Esophagus (tissue), 2 donors: ENCODE measurements around the gene PHLDA3. TPM values are rescaled to one million over a fixed set of nuclear protein-coding genes. Genes with fewer than 3 reads are reported as not detected.
"Not testable (repeated sequence)": the region's sequence is repeated elsewhere in the genome, so short reads cannot be mapped to it uniquely, and the experiment has no call there.

Experiments used
- H3K27ac ChIP-seq, 2 donors: one replicate each; pipeline ENCODE4 v1.5.1; 2013; ENCODE audit warnings: low read depth in 2 of 2, mild to moderate bottlenecking in 2 of 2, inconsistent platforms in 1 of 2, low read length in 1 of 2, moderate library complexity in 1 of 2
- H3K27me3 ChIP-seq, 2 donors: one replicate each; pipeline ENCODE4 v1.6.1; 2013; ENCODE audit warnings: low read length in 2 of 2, control low read depth in 1 of 2, mild to moderate bottlenecking in 1 of 2; ENCODE audit not compliant: insufficient read depth in 2 of 2, control insufficient read depth in 1 of 2
- H3K36me3 ChIP-seq, 2 donors: one replicate each; pipeline ENCODE4 v1.6.1; 2013; ENCODE audit warnings: low read length in 1 of 2; ENCODE audit not compliant: control insufficient read depth in 2 of 2, insufficient read depth in 2 of 2
- H3K4me1 ChIP-seq, 2 donors: one replicate each; pipeline ENCODE4 v1.6.1; 2013; ENCODE audit warnings: low read length in 1 of 2; ENCODE audit not compliant: control insufficient read depth in 2 of 2, insufficient read depth in 2 of 2
- H3K4me3 ChIP-seq, 2 donors: one replicate each; pipeline ENCODE4 v1.5.1; 2013; ENCODE audit warnings: low read length in 2 of 2, mild to moderate bottlenecking in 2 of 2, low read depth in 1 of 2, moderate library complexity in 1 of 2
- H3K9me3 ChIP-seq, 2 donors: one replicate each; pipeline ENCODE4 v1.6.1; 2013; ENCODE audit warnings: mild to moderate bottlenecking in 2 of 2, low read depth in 1 of 2, low read length in 1 of 2, moderate library complexity in 1 of 2; ENCODE audit not compliant: control insufficient read depth in 2 of 2, insufficient read depth in 1 of 2
- WGBS, 2 donors: extraction: QIAGEN DNeasy Blood & Tissue Kit; methylation state at CpG; one replicate each; pipeline ENCODE4 v1.1.7; 2013; 5-methylcytosine and 5-hydroxymethylcytosine counted together
- polyA plus RNA-seq, 2 donors: library from polyadenylated mRNA; stranded (reverse); fragments of 200-250 nt; gene quantifications; one replicate each; pipeline ENCODE4 v1.2.3, GENCODE V29; 2013
- donor health status: healthy with polysubstance abuse.
- donor health status: Bipolar disorder and iron deficiency.

Gene PHLDA3
- polyA plus RNA-seq, 2 donors: 40.4 to 76.9 TPM

- 73 to 78% methylated on average over 16 of the region's 16 CpGs for WGBS, 2 donors
- H3K27ac ChIP-seq: peak overlapping the region; percentile 25 to 86
- peaks cover 21 to 40% of the 10 kb centered on the region in 2 donors for H3K4me1 ChIP-seq
- no peaks in the 10 kb centered on the region for H3K9me3 ChIP-seq
- H3K36me3 ChIP-seq: peaks cover 10 to 16% of the 10 kb centered on the region in 2 donors
- no peaks in the 10 kb centered on the region for H3K27me3 ChIP-seq
- no peak overlapping the region for H3K4me3 ChIP-seq
These were observed 29.0 kb upstream of the PHLDA3 start for GRCh38 chr1:201497935-201498509.

GRCh38 chr1:201496296-201496690, 27.3 kb upstream of the PHLDA3 start:
- Histone ChIP-seq H3K4me3 (no peak overlapping the region), H3K27me3 (no peaks in the 10 kb centered on the region), H3K27ac (peak overlapping the region; percentile 88 to 93), H3K4me1 (peaks cover 17 to 39% of the 10 kb centered on the region in 2 donors), H3K9me3 (no peaks in the 10 kb centered on the region), H3K36me3 (peaks cover 10 to 21% of the 10 kb centered on the region in 2 donors)
- WGBS, 2 donors: 28 to 51% methylated on average over 8 of the region's 8 CpGs

GRCh38 chr1:201495551-201496295, 26.7 kb upstream of the PHLDA3 start:
- Histone ChIP-seq H3K36me3 (peaks cover 10 to 21% of the 10 kb centered on the region in 2 donors), H3K9me3 (no peaks in the 10 kb centered on the region), H3K4me1 (peaks cover 16 to 36% of the 10 kb centered on the region in 2 donors), H3K27ac (peak overlapping the region; percentile 88 to 93), H3K4me3 (no peak overlapping the region), H3K27me3 (no peaks in the 10 kb centered on the region)
- 31 to 32% methylated on average over 11 of the region's 11 CpGs for WGBS, 2 donors

GRCh38 chr1:201493757-201494617, 25.0 kb upstream of the PHLDA3 start:
- WGBS, 2 donors: 29 to 31% methylated on average over 15 of the region's 15 CpGs
- peaks cover 11 to 26% of the 10 kb centered on the region in 2 donors for H3K36me3 ChIP-seq
- peak overlapping the region; percentile 52 to 85 for H3K27ac ChIP-seq
- no peaks in the 10 kb centered on the region for H3K27me3 ChIP-seq
- peaks cover 13 to 39% of the 10 kb centered on the region in 2 donors for H3K4me1 ChIP-seq
- no peaks in the 10 kb centered on the region for H3K9me3 ChIP-seq
- H3K4me3 ChIP-seq: no peak overlapping the region

GRCh38 chr1:201493026-201493656, 24.2 kb upstream of the PHLDA3 start:
- H3K9me3 ChIP-seq, H3K27me3 ChIP-seq, H3K4me3 ChIP-seq: not testable (repeated sequence)
- peaks cover 18 to 38% of the 10 kb centered on the region in 2 donors for H3K4me1 ChIP-seq
- H3K36me3 ChIP-seq: peaks cover 10 to 27% of the 10 kb centered on the region in 2 donors
- peak overlapping the region; percentile 52 to 85 for H3K27ac ChIP-seq
- 83 to 86% methylated on average over 3 of the region's 3 CpGs for WGBS, 2 donors

GRCh38 chr1:201491896-201492511, 23.0 kb upstream of the PHLDA3 start:
- H3K27me3 ChIP-seq: no peaks in the 10 kb centered on the region
- WGBS, 2 donors: 60 to 81% methylated on average over 3 of the region's 3 CpGs
- H3K27ac ChIP-seq: peak overlapping the region; percentile 49 to 59
- no peak overlapping the region for H3K4me3 ChIP-seq
- no peaks in the 10 kb centered on the region for H3K9me3 ChIP-seq
- H3K4me1 ChIP-seq: peaks cover 18 to 35% of the 10 kb centered on the region in 2 donors
- H3K36me3 ChIP-seq: peaks cover 12 to 31% of the 10 kb centered on the region in 2 donors

- Histone ChIP-seq H3K4me1 (peaks cover 18 to 32% of the 10 kb centered on the region in 2 donors), H3K27me3 (no peaks in the 10 kb centered on the region), H3K4me3 (no peak overlapping the region), H3K36me3 (peaks cover 12 to 31% of the 10 kb centered on the region in 2 donors), H3K27ac (peak overlapping the region in 1 of 2 donors; percentile 37), H3K9me3 (no peaks in the 10 kb centered on the region)
- WGBS, 2 donors: 42 to 52% methylated on average over 3 of the region's 3 CpGs
These were observed 21.7 kb upstream of the PHLDA3 start for GRCh38 chr1:201490708-201491131.

GRCh38 chr1:201489643-201490261, 20.8 kb upstream of the PHLDA3 start:
- Histone ChIP-seq H3K9me3 (no peaks in the 10 kb centered on the region), H3K36me3 (peaks cover 10 to 37% of the 10 kb centered on the region in 2 donors), H3K27ac (peak overlapping the region; percentile 61 to 81), H3K4me1 (peaks cover 18 to 30% of the 10 kb centered on the region in 2 donors), H3K4me3 (no peak overlapping the region), H3K27me3 (no peaks in the 10 kb centered on the region)
- 70 to 74% methylated on average over 6 of the region's 6 CpGs for WGBS, 2 donors
